NCI-H510A treated with DMSO at 0.1 percent for 48 hours (cell line): ENCODE results near the gene AHNAK.
"Not testable (repeated sequence)": the region's sequence is repeated elsewhere in the genome, so short reads cannot be mapped to it uniquely, and the experiment has no call there.

Source experiments
- DNase-seq: peaks from one replicate; lab custom pipeline; 2025; lab: John Stamatoyannopoulos, UW

Gene AHNAK

GRCh38 chr11:62458212-62459002 lies 88.2 kb downstream of the AHNAK start:
- DNase-seq = no peak

DNA sequence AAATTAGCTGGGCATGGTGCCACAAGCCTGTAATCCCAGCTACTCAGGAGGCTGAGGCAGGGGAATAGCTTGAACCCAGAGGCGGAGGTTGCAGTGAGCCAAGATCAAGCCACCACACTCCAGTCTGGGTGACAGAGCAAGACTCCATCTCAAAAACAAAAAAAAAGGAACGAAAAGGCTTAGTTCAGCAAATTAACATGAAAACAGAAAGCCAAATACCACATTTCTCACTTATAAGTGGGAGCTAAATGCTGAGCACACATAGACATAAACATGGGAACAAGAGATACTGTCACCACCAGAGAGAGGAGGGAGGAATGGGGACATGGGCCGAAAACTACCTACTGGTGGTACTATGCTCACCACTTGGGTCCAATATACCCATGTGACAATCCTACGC lies 89.1 kb downstream of the AHNAK start:
- no peak for DNase-seq

GRCh38 chr11:62456630-62457029 lies 90.0 kb downstream of the AHNAK start:
- peak; percentile 88 for DNase-seq

- DNase-seq = no peak
Observed at GRCh38 chr11:62452839-62453468, 93.7 kb downstream of the AHNAK start.

GRCh38 chr11:62452261-62452660 lies 94.3 kb downstream of the AHNAK start:
- no peak for DNase-seq

DNA sequence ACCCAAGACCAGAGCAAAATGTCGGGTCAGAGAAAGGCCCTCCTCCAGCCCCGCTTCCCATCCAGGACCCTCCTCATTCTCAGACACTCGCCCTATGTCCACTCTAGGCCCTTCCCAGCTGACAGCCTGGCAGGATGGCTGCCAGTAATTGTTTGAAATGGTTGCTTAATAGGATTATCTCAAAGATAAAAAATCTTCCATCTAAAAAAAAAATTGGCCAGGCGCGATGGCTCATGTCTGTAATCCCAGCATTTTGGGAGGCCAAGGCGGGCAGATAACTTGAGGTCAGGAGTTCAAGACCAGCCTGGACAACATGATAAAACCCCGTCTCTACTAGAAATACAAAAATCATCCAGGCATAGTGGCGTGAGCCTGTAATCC lies 95.4 kb downstream of the AHNAK start:
- DNase-seq = no peak

- DNase-seq = no peak
Observed at GRCh38 chr11:62450543-62451240, 95.9 kb downstream of the AHNAK start.

DNA sequence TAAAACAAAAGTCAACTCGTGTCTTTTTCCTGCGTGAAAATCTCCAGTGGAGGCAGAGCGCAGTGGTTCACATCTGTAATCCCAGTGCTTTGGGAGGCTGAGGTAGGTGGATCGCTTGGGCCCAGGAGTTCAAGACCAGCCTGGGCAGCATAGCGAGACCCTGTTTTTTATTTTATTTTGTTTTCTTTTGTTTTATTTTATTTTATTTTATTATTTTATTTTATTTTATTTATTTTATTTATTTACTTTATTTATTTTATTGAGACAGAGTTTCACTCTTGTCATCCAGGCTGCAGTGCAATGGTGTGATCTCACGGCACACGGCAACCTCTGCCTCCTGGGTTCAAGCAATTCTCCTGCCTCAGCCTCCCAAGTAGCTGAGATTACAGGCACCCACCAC lies 96.7 kb downstream of the AHNAK start:
- DNase-seq = not testable (repeated sequence)

- DNase-seq = no peak
Observed at GRCh38 chr11:62449451-62449851, 97.2 kb downstream of the AHNAK start.

- DNase-seq = no peak
Observed at GRCh38 chr11:62446091-62446490, 100.5 kb downstream of the AHNAK start.

DNA sequence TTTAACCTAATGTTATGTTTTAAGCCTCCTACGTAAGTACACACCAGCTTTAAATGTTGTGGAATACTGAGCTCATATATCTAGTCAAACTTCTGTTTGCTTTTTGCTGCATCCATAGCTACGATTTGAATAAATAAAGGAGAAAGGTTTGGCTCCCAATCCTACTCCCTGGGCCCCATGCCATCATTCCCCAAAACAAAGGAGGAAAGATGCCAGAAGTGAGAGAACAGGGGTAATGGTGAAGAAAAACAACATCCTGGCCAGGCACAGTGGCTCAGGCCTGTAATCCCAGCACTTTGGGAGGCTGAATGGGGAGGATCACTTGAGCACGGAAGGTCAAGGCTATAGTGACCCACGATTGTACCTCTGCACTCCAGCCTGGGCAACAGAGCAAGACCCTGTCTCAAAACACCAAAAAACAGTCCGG lies 101.3 kb downstream of the AHNAK start:
- no peak for DNase-seq

DNA sequence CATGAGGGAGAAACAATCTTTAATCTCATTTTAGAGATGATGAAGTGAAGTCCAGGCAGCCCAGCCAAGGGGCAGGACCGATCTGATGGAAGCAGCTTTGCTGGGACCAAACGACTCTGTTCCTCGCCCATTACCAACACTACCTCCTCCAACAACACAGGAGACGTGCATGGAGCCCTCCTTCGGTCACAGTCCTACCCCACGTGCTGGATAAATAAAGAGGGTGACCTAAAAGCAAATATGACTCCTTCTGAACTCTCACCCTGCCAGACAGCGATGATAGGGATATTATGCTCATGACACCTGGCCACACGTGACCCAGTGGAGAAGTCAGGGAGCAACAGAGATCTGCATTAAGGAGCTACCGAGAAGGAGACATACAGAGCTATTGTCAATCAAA lies 101.8 kb downstream of the AHNAK start:
- DNase-seq = no peak

- DNase-seq = no peak
Observed at GRCh38 chr11:62444236-62444833, 102.3 kb downstream of the AHNAK start.

DNA sequence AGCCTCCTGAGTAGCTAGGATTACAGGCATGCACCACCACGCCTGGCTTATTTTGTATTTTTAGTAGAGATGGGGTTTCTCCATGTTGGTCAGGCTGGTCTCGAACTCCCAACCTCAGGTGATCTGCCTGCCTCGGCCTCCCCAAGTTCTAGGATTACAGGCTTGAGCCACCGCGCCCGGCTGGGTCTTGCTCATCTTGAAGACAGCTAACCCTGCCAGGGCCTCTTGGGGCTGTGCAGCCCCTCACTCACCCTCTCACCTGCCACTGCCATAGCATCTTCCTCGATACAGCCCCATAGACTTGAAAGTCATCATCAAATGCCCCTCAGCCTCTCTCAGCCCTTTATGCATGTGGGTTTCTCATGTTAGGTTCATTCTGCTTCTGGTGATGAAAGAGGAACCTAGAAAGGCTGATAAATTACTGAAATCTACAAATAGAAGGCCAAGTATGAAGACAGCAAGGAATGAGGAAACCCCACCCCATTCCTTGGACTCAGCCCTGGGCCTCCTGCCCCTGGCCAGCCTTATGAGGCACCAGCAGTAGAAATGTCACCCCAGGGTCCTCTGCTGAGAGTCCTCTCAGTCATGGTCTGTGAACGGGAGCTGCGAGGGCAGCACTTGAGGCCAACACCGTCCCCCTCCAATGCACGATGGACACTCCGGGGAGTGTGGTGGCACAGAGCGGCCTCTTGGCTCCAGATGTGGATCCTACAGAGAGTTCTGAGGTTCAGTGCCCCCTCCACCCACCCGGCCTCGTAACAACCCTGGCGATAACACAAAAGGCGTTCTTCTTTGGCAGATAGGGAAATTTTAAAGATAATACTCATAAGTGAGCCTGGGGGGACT lies 103.0 kb downstream of the AHNAK start:
- no peak for DNase-seq

- DNase-seq = no peak
Observed at GRCh38 chr11:62439785-62440602, 106.6 kb downstream of the AHNAK start.

DNA sequence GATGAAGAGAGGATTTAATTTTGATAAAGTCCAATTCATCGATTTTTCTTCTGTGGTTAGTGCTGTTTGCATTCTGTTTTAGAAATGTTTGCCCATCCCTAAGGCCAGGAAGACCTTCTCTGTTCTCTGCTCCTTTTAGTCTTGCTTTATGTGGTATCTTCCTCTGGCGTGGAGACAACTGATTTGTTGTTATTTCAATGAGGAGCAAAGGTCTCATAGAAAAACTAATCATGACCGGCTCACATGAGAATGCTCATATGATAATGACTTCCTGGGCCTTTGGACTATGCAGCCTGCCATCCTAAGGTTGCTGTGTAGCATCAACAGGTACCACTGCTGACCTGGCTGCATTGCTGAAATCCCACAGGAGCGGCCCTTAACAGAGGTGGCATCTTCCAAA lies 108.0 kb downstream of the AHNAK start:
- no peak for DNase-seq

GRCh38 chr11:62437616-62438015 lies 109.0 kb downstream of the AHNAK start:
- DNase-seq = no peak

- DNase-seq = no peak
Observed at GRCh38 chr11:62435846-62436660, 110.6 kb downstream of the AHNAK start.

DNA sequence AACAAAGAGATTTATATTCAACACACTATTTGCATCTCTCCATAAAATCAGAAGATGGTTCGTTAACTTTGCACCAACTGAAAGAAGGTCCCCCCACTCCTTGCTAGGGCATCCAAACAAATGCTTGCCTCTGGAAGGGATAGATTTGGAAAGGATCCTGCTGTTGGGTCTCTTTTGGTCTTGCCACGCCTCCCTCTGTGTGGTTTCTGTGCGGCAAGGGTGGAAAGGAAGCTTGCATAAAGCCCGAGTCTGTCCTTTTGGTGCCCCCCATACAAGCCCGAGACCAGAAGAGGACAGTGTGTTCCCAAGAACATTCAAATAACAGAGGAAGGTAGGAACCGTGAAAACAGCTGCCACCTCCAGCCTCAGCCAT lies 112.7 kb downstream of the AHNAK start:
- no peak for DNase-seq
